Mesothelial cell of epicardium (in vitro differentiated cells): ENCODE results near the gene PNMA6F. TPM values are rescaled to one million over a fixed set of nuclear protein-coding genes. Genes with fewer than 3 reads are reported as not detected.

ENCODE experiments used
- DNase-seq, 2 experiments: peaks; one replicate each; pipeline ENCODE4 v3.0.0; 2021; ENCODE audit warnings: low spot score in 2 of 2; ENCODE audit not compliant: unreplicated experiment in 2 of 2
- H3K27ac Mint-ChIP-seq: 2 replicates; pipeline ENCODE4 v1.8.0; 2021; ENCODE audit warnings: mixed read lengths
- H3K27me3 Mint-ChIP-seq: 2 replicates; pipeline ENCODE4 v1.8.0; 2021; ENCODE audit warnings: low read depth, mixed read lengths
- H3K36me3 Mint-ChIP-seq: 2 replicates; pipeline ENCODE4 v1.8.0; 2021; ENCODE audit warnings: mixed read lengths
- H3K4me1 Mint-ChIP-seq: 2 replicates; pipeline ENCODE4 v1.8.0; 2021; ENCODE audit warnings: mixed read lengths
- H3K4me3 Mint-ChIP-seq: 2 replicates; pipeline ENCODE4 v1.8.0; 2021; ENCODE audit warnings: mild to moderate bottlenecking, moderate library complexity, mixed read lengths
- H3K9me3 Mint-ChIP-seq: 2 replicates; pipeline ENCODE4 v1.8.0; 2021; ENCODE audit warnings: mixed read lengths
- CTCF ChIP-seq: fragments of 200-600 bp; sonication (generic); IDR thresholded peaks from one replicate; pipeline ENCODE4 v1.5.0; 2021; ENCODE audit warnings: antibody characterized with exemption; ENCODE audit not compliant: unreplicated experiment
- total RNA-seq: library from RNA; stranded (reverse); gene quantifications from 3 replicates; pipeline ENCODE4 v1.2.1, GENCODE V29; 2021

PNMA6F gene
- total RNA-seq, 1 donor from 2014 or later, result not detected

GRCh38 chrX:153312041-153312440 is 9.5 kb downstream of the PNMA6F start:
- no peak for DNase-seq
- Mint-ChIP-seq H3K27ac (no peak overlapping the region), H3K4me3 (no peak overlapping the region), H3K36me3 (no peaks in the 10 kb centered on the region), H3K27me3 (no peaks in the 10 kb centered on the region), H3K4me1 (no peaks in the 10 kb centered on the region), H3K9me3 (no peaks in the 10 kb centered on the region)
- TF ChIP-seq CTCF, result no peak

GRCh38 chrX:153310901-153311300 is 10.7 kb downstream of the PNMA6F start:
- peaks cover 3% of the 10 kb centered on the region for H3K27me3 Mint-ChIP-seq
- DNase-seq, result no peak
- H3K27ac Mint-ChIP-seq, result no peak overlapping the region
- H3K4me1 Mint-ChIP-seq, result no peaks in the 10 kb centered on the region
- no peaks in the 10 kb centered on the region for H3K36me3 Mint-ChIP-seq
- TF ChIP-seq CTCF, result no peak
- no peaks in the 10 kb centered on the region for H3K9me3 Mint-ChIP-seq
- H3K4me3 Mint-ChIP-seq, result no peak overlapping the region

GRCh38 chrX:153307276-153308178 is 14.0 kb downstream of the PNMA6F start:
- Mint-ChIP-seq H3K9me3 (peaks cover 14% of the 10 kb centered on the region), H3K36me3 (no peaks in the 10 kb centered on the region), H3K4me1 (no peaks in the 10 kb centered on the region), H3K4me3 (no peak overlapping the region), H3K27ac (no peak overlapping the region), H3K27me3 (peaks cover 33% of the 10 kb centered on the region)
- no peak for DNase-seq
- no peak for TF ChIP-seq CTCF

GRCh38 chrX:153306527-153307115 is 14.9 kb downstream of the PNMA6F start:
- no peaks in the 10 kb centered on the region for H3K36me3 Mint-ChIP-seq
- no peak for DNase-seq
- H3K27me3 Mint-ChIP-seq, result peaks cover 40% of the 10 kb centered on the region
- no peaks in the 10 kb centered on the region for H3K4me1 Mint-ChIP-seq
- no peak overlapping the region for H3K27ac Mint-ChIP-seq
- H3K4me3 Mint-ChIP-seq, result no peak overlapping the region
- peaks cover 14% of the 10 kb centered on the region for H3K9me3 Mint-ChIP-seq
- TF ChIP-seq CTCF, result no peak

GRCh38 chrX:153305972-153306371 is 15.6 kb downstream of the PNMA6F start:
- H3K4me1 Mint-ChIP-seq, result no peaks in the 10 kb centered on the region
- H3K27ac Mint-ChIP-seq, result no peak overlapping the region
- DNase-seq, result no peak
- peaks cover 42% of the 10 kb centered on the region for H3K27me3 Mint-ChIP-seq
- no peak for TF ChIP-seq CTCF
- no peak overlapping the region for H3K4me3 Mint-ChIP-seq
- H3K36me3 Mint-ChIP-seq, result no peaks in the 10 kb centered on the region
- peaks cover 18% of the 10 kb centered on the region for H3K9me3 Mint-ChIP-seq
